Neural progenitor cell (in vitro differentiated cells): ENCODE results near the gene TSC22D4. TPM values are rescaled to one million over a fixed set of nuclear protein-coding genes. Genes with fewer than 3 reads are reported as not detected.

Experiments used
- DNase-seq: peaks from one replicate; pipeline ENCODE4 v3.0.0-alpha.2; 2016; ENCODE audit warnings: low spot score
- H2AFZ ChIP-seq: fragments of 200-600 bp; sonication (generic); replicated peaks from 2 replicates; pipeline ENCODE4 v1.6.1; 2016; ENCODE audit warnings: antibody characterized with exemption
- H3F3A ChIP-seq: fragments of 200-600 bp; sonication (generic); 2 replicates; pipeline ENCODE4 v1.6.1; 2016; ENCODE audit warnings: antibody characterized with exemption, low read depth
- H3K27ac ChIP-seq: fragments of 200-600 bp; sonication (generic); 2 replicates; pipeline ENCODE4 v1.5.1; 2016; ENCODE audit warnings: mild to moderate bottlenecking
- H3K27me3 ChIP-seq: fragments of 200-600 bp; sonication (generic); 2 replicates; pipeline ENCODE4 v1.6.1; 2016; ENCODE audit warnings: mild to moderate bottlenecking, moderate library complexity
- H3K36me3 ChIP-seq: fragments of 200-600 bp; sonication (generic); 2 replicates; pipeline ENCODE4 v1.5.1; 2016
- H3K4me1 ChIP-seq: fragments of 200-600 bp; sonication (generic); 2 replicates; pipeline ENCODE4 v1.6.1; 2016; ENCODE audit warnings: mixed run types
- H3K4me2 ChIP-seq: fragments of 200-600 bp; sonication (generic); 2 replicates; pipeline ENCODE4 v1.6.1; 2016
- H3K4me3 ChIP-seq: fragments of 200-600 bp; sonication (generic); 2 replicates; pipeline ENCODE4 v1.5.1; 2016
- H3K79me2 ChIP-seq: fragments of 200-600 bp; sonication (generic); 2 replicates; pipeline ENCODE4 v1.6.1; 2016; ENCODE audit warnings: low read depth
- H3K9ac ChIP-seq: fragments of 200-600 bp; sonication (generic); 2 replicates; pipeline ENCODE4 v1.6.1; 2016
- H3K9me3 ChIP-seq: fragments of 200-600 bp; sonication (generic); 2 replicates; pipeline ENCODE4 v1.5.1; 2016; ENCODE audit warnings: low read depth
- H4K20me1 ChIP-seq: fragments of 200-600 bp; sonication (generic); 2 replicates; pipeline ENCODE4 v1.6.1; 2016; ENCODE audit warnings: low read depth
- H3K27ac Mint-ChIP-seq: 3 replicates; pipeline ENCODE4 v1.8.0; 2021; ENCODE audit warnings: mixed read lengths
- H3K27me3 Mint-ChIP-seq: 2 replicates; pipeline ENCODE4 v1.8.0; 2022; ENCODE audit warnings: low read depth, mild to moderate bottlenecking, inconsistent platforms, moderate library complexity, mixed read lengths; ENCODE audit not compliant: insufficient read depth
- H3K36me3 Mint-ChIP-seq: 3 replicates; pipeline ENCODE4 v1.8.0; 2021; ENCODE audit warnings: mixed read lengths
- H3K4me1 Mint-ChIP-seq: 3 replicates; pipeline ENCODE4 v1.8.0; 2021; ENCODE audit warnings: mixed read lengths
- H3K4me3 Mint-ChIP-seq: 3 replicates; pipeline ENCODE4 v1.8.0; 2021; ENCODE audit warnings: mild to moderate bottlenecking, moderate library complexity, mixed read lengths
- H3K9me3 Mint-ChIP-seq: 3 replicates; pipeline ENCODE4 v1.8.0; 2020; ENCODE audit warnings: mixed read lengths
- CTCF ChIP-seq: fragments of 200-600 bp; sonication (generic); IDR thresholded peaks from 2 replicates; pipeline ENCODE4 v1.5.1; 2017; ENCODE audit warnings: antibody characterized with exemption, mild to moderate bottlenecking
- EZH2 ChIP-seq: fragments of 200-600 bp; sonication (generic); IDR thresholded peaks from 2 replicates; pipeline ENCODE4 v1.6.1; 2017; ENCODE audit warnings: antibody characterized with exemption, mild to moderate bottlenecking, moderate library complexity
- EZH2phosphoT487 ChIP-seq: fragments of 200-600 bp; sonication (generic); IDR thresholded peaks from 2 replicates; pipeline ENCODE4 v1.6.1; 2017; ENCODE audit warnings: antibody characterized with exemption
- total RNA-seq: library from RNA; depleted of rRNA; stranded (reverse); fragments of >200 nt; gene quantifications from 2 replicates; pipeline ENCODE4 v1.2.3, GENCODE V29; 2015; ENCODE audit warnings: low replicate concordance

The TSC22D4 gene
- total RNA-seq, 1 donor from 2014 or later = 11.0 TPM

- H3K27ac ChIP-seq = no peak overlapping the region
- H3K36me3 Mint-ChIP-seq = peaks cover 3% of the 10 kb centered on the region
- peaks cover 10% of the 10 kb centered on the region for H3K27me3 ChIP-seq
- H3K4me1 ChIP-seq = no peaks in the 10 kb centered on the region
- H3K36me3 ChIP-seq = no peaks in the 10 kb centered on the region
- peaks cover 7% of the 10 kb centered on the region for H3K79me2 ChIP-seq
- H3K9ac ChIP-seq = no peak overlapping the region
- no peak overlapping the region for H3K4me3 Mint-ChIP-seq
- no peak overlapping the region for H3K4me3 ChIP-seq
- DNase-seq = no peak
- H3K9me3 Mint-ChIP-seq = peaks cover 2% of the 10 kb centered on the region
- H4K20me1 ChIP-seq = no peaks in the 10 kb centered on the region
- no peak for TF ChIP-seq EZH2
- TF ChIP-seq EZH2phosphoT487 = no peak
- no peak for TF ChIP-seq CTCF
- H3K4me2 ChIP-seq = no peak overlapping the region
- no peaks in the 10 kb centered on the region for H3K9me3 ChIP-seq
- H3F3A ChIP-seq = peaks cover 17% of the 10 kb centered on the region
- no peak overlapping the region for H3K27ac Mint-ChIP-seq
- no peak overlapping the region for H2AFZ ChIP-seq
- peaks cover 6% of the 10 kb centered on the region for H3K27me3 Mint-ChIP-seq
- H3K4me1 Mint-ChIP-seq = peaks cover 5% of the 10 kb centered on the region
Measured at GRCh38 chr7:100425347-100425746, 53.7 kb downstream of the TSC22D4 start.

GRCh38 chr7:100423315-100423714 lies 55.7 kb downstream of the TSC22D4 start:
- Histone ChIP-seq H3K27ac (no peak overlapping the region), H3F3A (peaks cover under 1% of the 10 kb centered on the region), H3K4me2 (no peak overlapping the region), H3K9me3 (no peaks in the 10 kb centered on the region), H3K4me1 (no peaks in the 10 kb centered on the region), H2AFZ (no peak overlapping the region), H3K36me3 (no peaks in the 10 kb centered on the region), H4K20me1 (no peaks in the 10 kb centered on the region), H3K9ac (no peak overlapping the region), H3K27me3 (peaks cover 10% of the 10 kb centered on the region), H3K4me3 (no peak overlapping the region), H3K79me2 (no peaks in the 10 kb centered on the region)
- Mint-ChIP-seq H3K4me3 (no peak overlapping the region), H3K27ac (no peak overlapping the region), H3K9me3 (no peaks in the 10 kb centered on the region), H3K4me1 (peaks cover 3% of the 10 kb centered on the region), H3K36me3 (no peaks in the 10 kb centered on the region), H3K27me3 (no peaks in the 10 kb centered on the region)
- no peak for DNase-seq
- no peak for TF ChIP-seq CTCF
- TF ChIP-seq EZH2 = no peak
- TF ChIP-seq EZH2phosphoT487 = no peak

- Histone ChIP-seq H3K4me1 (no peaks in the 10 kb centered on the region), H4K20me1 (no peaks in the 10 kb centered on the region), H3F3A (no peaks in the 10 kb centered on the region), H3K9ac (no peak overlapping the region), H3K27me3 (no peaks in the 10 kb centered on the region), H3K79me2 (no peaks in the 10 kb centered on the region), H3K4me2 (no peak overlapping the region), H3K27ac (no peak overlapping the region), H3K4me3 (no peak overlapping the region), H3K36me3 (no peaks in the 10 kb centered on the region), H3K9me3 (no peaks in the 10 kb centered on the region), H2AFZ (no peak overlapping the region)
- no peak for DNase-seq
- Mint-ChIP-seq H3K27me3 (no peaks in the 10 kb centered on the region), H3K36me3 (no peaks in the 10 kb centered on the region), H3K4me1 (peaks cover 3% of the 10 kb centered on the region), H3K27ac (no peak overlapping the region), H3K4me3 (no peak overlapping the region), H3K9me3 (no peaks in the 10 kb centered on the region)
- TF ChIP-seq EZH2 = no peak
Measured at GRCh38 chr7:100419660-100420226, 59.3 kb downstream of the TSC22D4 start.

- Mint-ChIP-seq H3K9me3 (no peaks in the 10 kb centered on the region), H3K27ac (no peak overlapping the region), H3K27me3 (no peaks in the 10 kb centered on the region), H3K4me1 (peaks cover 3% of the 10 kb centered on the region), H3K36me3 (no peaks in the 10 kb centered on the region), H3K4me3 (no peak overlapping the region)
- TF ChIP-seq EZH2 (no peak), EZH2phosphoT487 (no peak), CTCF (no peak)
- Histone ChIP-seq H3K36me3 (no peaks in the 10 kb centered on the region), H2AFZ (no peak overlapping the region), H4K20me1 (no peaks in the 10 kb centered on the region), H3F3A (no peaks in the 10 kb centered on the region), H3K4me1 (no peaks in the 10 kb centered on the region), H3K9ac (no peak overlapping the region), H3K4me2 (no peak overlapping the region), H3K27me3 (no peaks in the 10 kb centered on the region), H3K79me2 (no peaks in the 10 kb centered on the region), H3K9me3 (no peaks in the 10 kb centered on the region), H3K4me3 (no peak overlapping the region), H3K27ac (no peak overlapping the region)
- DNase-seq = no peak
Measured at GRCh38 chr7:100418930-100419659, 59.9 kb downstream of the TSC22D4 start.
